H9 (cell line): Measurements from ENCODE around the gene SNX27. TPM values are rescaled to one million over a fixed set of nuclear protein-coding genes. Genes with fewer than 3 reads are reported as not detected.

Experiments used
- DNase-seq: peaks from one replicate; pipeline ENCODE4 v3.0.0-alpha.2; 2017
- H2AFZ ChIP-seq: one replicate; pipeline ENCODE4 v1.6.1; 2013; ENCODE audit warnings: mild to moderate bottlenecking, low read length, control low read depth, moderate library complexity
- H2AK5ac ChIP-seq: 2 replicates; pipeline ENCODE4 v1.6.1; 2013; ENCODE audit warnings: low read length, control low read depth, mixed read lengths; ENCODE audit not compliant: insufficient read length
- H2BK120ac ChIP-seq: one replicate; pipeline ENCODE4 v1.6.1; 2013; ENCODE audit warnings: low read depth, mild to moderate bottlenecking, low read length, control low read depth, inconsistent platforms; ENCODE audit not compliant: poor library complexity, severe bottlenecking
- H2BK12ac ChIP-seq: 2 replicates; pipeline ENCODE4 v1.6.1; 2013; ENCODE audit warnings: low read length, control low read depth, mixed read lengths, low read depth; ENCODE audit not compliant: insufficient read length
- H2BK15ac ChIP-seq: 2 replicates; pipeline ENCODE4 v1.6.1; 2013; ENCODE audit warnings: low read depth, low read length, control low read depth
- H2BK20ac ChIP-seq: one replicate; pipeline ENCODE4 v1.6.1; 2013; ENCODE audit warnings: low read depth, mild to moderate bottlenecking, low read length, control low read depth, inconsistent platforms; ENCODE audit not compliant: poor library complexity, severe bottlenecking
- H2BK5ac ChIP-seq: 2 replicates; pipeline ENCODE4 v1.6.1; 2013; ENCODE audit warnings: low read length, control low read depth, mixed read lengths; ENCODE audit not compliant: insufficient read length
- H3K14ac ChIP-seq: 2 replicates; pipeline ENCODE4 v1.6.1; 2013; ENCODE audit warnings: low read length, control low read depth; ENCODE audit not compliant: insufficient read depth
- H3K18ac ChIP-seq: 2 replicates; pipeline ENCODE4 v1.6.1; 2013; ENCODE audit warnings: low read depth, mild to moderate bottlenecking, mixed read lengths, low read length, control low read depth; ENCODE audit not compliant: insufficient read length
- H3K23ac ChIP-seq: 2 replicates; pipeline ENCODE4 v1.6.1; 2013; ENCODE audit warnings: low read length, control low read depth, mixed read lengths, low read depth; ENCODE audit not compliant: insufficient read length
- H3K23me2 ChIP-seq: 2 replicates; pipeline ENCODE4 v1.6.1; 2013; ENCODE audit warnings: low read depth, mild to moderate bottlenecking, mixed read lengths, low read length, control low read depth; ENCODE audit not compliant: insufficient read length, poor library complexity, severe bottlenecking
- H3K27ac ChIP-seq: 2 replicates; pipeline ENCODE4 v1.5.1; 2013; ENCODE audit warnings: low read length, control low read depth, mixed read lengths, low read depth; ENCODE audit not compliant: insufficient read length
- H3K27me3 ChIP-seq: 2 replicates; pipeline ENCODE4 v1.6.1; 2013; ENCODE audit warnings: low read length, control low read depth, inconsistent platforms; ENCODE audit not compliant: insufficient read depth
- H3K4ac ChIP-seq: 2 replicates; pipeline ENCODE4 v1.6.1; 2013; ENCODE audit warnings: low read depth, mild to moderate bottlenecking, control low read depth, inconsistent platforms, low read length, moderate library complexity
- H3K4me1 ChIP-seq: 2 replicates; pipeline ENCODE4 v1.6.1; 2013; ENCODE audit warnings: low read length, control low read depth, inconsistent platforms; ENCODE audit not compliant: insufficient read depth
- H3K4me2 ChIP-seq: 2 replicates; pipeline ENCODE4 v1.6.1; 2013; ENCODE audit warnings: low read length, control low read depth, mixed read lengths; ENCODE audit not compliant: insufficient read length, insufficient read depth
- H3K56ac ChIP-seq: 2 replicates; pipeline ENCODE4 v1.6.1; 2013; ENCODE audit warnings: low read depth, mild to moderate bottlenecking, mixed read lengths, low read length, control low read depth; ENCODE audit not compliant: insufficient read length
- H3K79me1 ChIP-seq: 2 replicates; pipeline ENCODE4 v1.6.1; 2013; ENCODE audit warnings: low read depth, mild to moderate bottlenecking, moderate library complexity, low read length, control low read depth, inconsistent platforms; ENCODE audit not compliant: insufficient read depth, poor library complexity, severe bottlenecking
- H3K79me2 ChIP-seq: 2 replicates; pipeline ENCODE4 v1.6.1; 2013; ENCODE audit warnings: low read length, control low read depth, inconsistent platforms; ENCODE audit not compliant: insufficient read depth
- H3K9ac ChIP-seq: 2 replicates; pipeline ENCODE4 v1.6.1; 2013; ENCODE audit warnings: low read length, control low read depth, mixed read lengths; ENCODE audit not compliant: insufficient read length; ENCODE audit errors: extremely low read depth
- H3K9me3 ChIP-seq: one replicate; pipeline ENCODE4 v1.6.1; 2013; ENCODE audit warnings: low read depth, low read length, inconsistent platforms; ENCODE audit not compliant: control insufficient read depth
- H3T11ph ChIP-seq: one replicate; pipeline ENCODE4 v1.6.1; 2013; ENCODE audit warnings: mild to moderate bottlenecking, low read length, control low read depth, inconsistent platforms
- H4K20me1 ChIP-seq: one replicate; pipeline ENCODE4 v1.6.1; 2013; ENCODE audit not compliant: control insufficient read depth, insufficient read length, insufficient read depth
- H4K5ac ChIP-seq: 2 replicates; pipeline ENCODE4 v1.6.1; 2013; ENCODE audit warnings: low read depth, mild to moderate bottlenecking, mixed read lengths, low read length, control low read depth; ENCODE audit not compliant: insufficient read length
- H4K8ac ChIP-seq: replicated peaks from 2 replicates; pipeline ENCODE4 v1.6.1; 2013; ENCODE audit warnings: low read length, control low read depth, mixed read lengths, low read depth; ENCODE audit not compliant: insufficient read length
- H4K91ac ChIP-seq: 2 replicates; pipeline ENCODE4 v1.6.1; 2013; ENCODE audit warnings: low read depth, mild to moderate bottlenecking, moderate library complexity, mixed read lengths, low read length, control low read depth; ENCODE audit not compliant: insufficient read length
- H3K27ac Mint-ChIP-seq, 3 experiments: 2 replicates in 2 of 3; 3 replicates in 1 of 3; pipeline ENCODE4 v1.8.0; 2020 to 2021; ENCODE audit warnings: mixed read lengths in 3 of 3, mild to moderate bottlenecking in 1 of 3, moderate library complexity in 1 of 3
- H3K27me3 Mint-ChIP-seq: 2 replicates; pipeline ENCODE4 v1.8.0; 2021; ENCODE audit warnings: low read depth, mild to moderate bottlenecking, moderate library complexity, mixed read lengths
- H3K36me3 Mint-ChIP-seq, 3 experiments: 2 replicates in 2 of 3; 3 replicates in 1 of 3; pipeline ENCODE4 v1.8.0; 2020 to 2021; ENCODE audit warnings: low read depth in 3 of 3, mixed read lengths in 3 of 3; ENCODE audit not compliant: insufficient read depth in 1 of 3
- H3K4me1 Mint-ChIP-seq, 2 experiments: 2 replicates each; pipeline ENCODE4 v1.8.0; 2020; ENCODE audit warnings: mixed read lengths in 2 of 2
- H3K4me3 Mint-ChIP-seq, 2 experiments: 2 replicates in 1 of 2; 3 replicates in 1 of 2; pipeline ENCODE4 v1.8.0; 2020 to 2021; ENCODE audit warnings: mild to moderate bottlenecking in 2 of 2, mixed read lengths in 2 of 2, moderate library complexity in 1 of 2
- H3K9me3 Mint-ChIP-seq, 2 experiments: 2 replicates in 1 of 2; 3 replicates in 1 of 2; pipeline ENCODE4 v1.8.0; 2020; ENCODE audit warnings: mild to moderate bottlenecking in 2 of 2, mixed read lengths in 2 of 2, moderate library complexity in 1 of 2
- WGBS: extraction: QIAGEN DNeasy Blood & Tissue Kit; methylation state at CpG from one replicate; pipeline ENCODE4 v1.1.7; 2013; ENCODE audit warnings: missing lambda C conversion rate, low lambda C conversion rate, mixed read lengths; ENCODE audit not compliant: insufficient read length; ENCODE audit errors: extremely low coverage; 5-methylcytosine and 5-hydroxymethylcytosine counted together
- total RNA-seq: library from RNA; stranded (reverse); gene quantifications from 2 replicates; pipeline ENCODE4 v1.2.1, GENCODE V29; 2021
- TF ChIP-seq, protein P1 (sequence below): fragments of 200-600 bp; sonication (generic); conservative IDR thresholded peaks from 3 replicates; pipeline ENCODE4 v1.8.0; 2021; ENCODE audit warnings: antibody characterized with exemption, mild to moderate bottlenecking

The SNX27 gene
- total RNA-seq, 1 experiment from 2014 or later: 48.9 TPM

DNA sequence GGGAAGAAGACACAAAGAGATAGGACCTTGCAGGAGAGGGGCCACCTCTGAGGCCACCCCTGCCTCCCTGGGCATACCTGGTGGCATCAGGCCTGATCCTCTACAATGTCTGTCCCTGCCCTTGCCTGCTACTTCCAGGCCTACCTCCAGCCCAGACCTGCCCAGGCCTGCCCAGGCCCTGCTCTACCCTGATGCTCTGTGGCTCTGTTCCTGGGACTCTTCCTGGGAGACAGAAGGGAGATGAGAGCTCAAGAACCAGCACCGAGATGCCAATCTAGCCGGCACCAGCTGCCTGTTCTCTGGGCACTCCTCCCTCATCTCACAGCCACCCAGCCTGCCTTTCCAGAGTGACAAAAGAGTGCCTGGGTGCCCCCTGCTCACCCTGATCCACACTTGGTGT, 102.0 kb downstream of the SNX27 start:
- no peak overlapping the region for H3K18ac ChIP-seq
- H2BK5ac ChIP-seq: no peak overlapping the region
- no peak overlapping the region for H3K56ac ChIP-seq
- Mint-ChIP-seq H3K27ac (peak overlapping the region in 1 of 3 experiments; percentile 51; a peak in 2 of 7 replicates), H3K4me1 (peaks cover 47 to 56% of the 10 kb centered on the region in 2 experiments), H3K4me3 (no peak overlapping the region), H3K27me3 (peaks cover 28% of the 10 kb centered on the region), H3K36me3 (no peaks in the 10 kb centered on the region), H3K9me3 (no peaks in the 10 kb centered on the region)
- peaks cover 10% of the 10 kb centered on the region; the same call in 1 of the 2 replicates for H3K27me3 ChIP-seq
- no peak overlapping the region for H2BK120ac ChIP-seq
- H2AK5ac ChIP-seq: no peak overlapping the region
- H3K4me1 ChIP-seq: 0 out of 2 replicates have a peak, but pooled peaks cover 4% of the 10 kb centered on the region
- H4K8ac ChIP-seq: no peak overlapping the region
- no peak overlapping the region for H3K14ac ChIP-seq
- H2BK12ac ChIP-seq: no peak overlapping the region
- H4K20me1 ChIP-seq: no peaks in the 10 kb centered on the region
- H3K27ac ChIP-seq: no peak overlapping the region
- H2BK15ac ChIP-seq: no peak overlapping the region
- H3K23me2 ChIP-seq: peaks cover 14% of the 10 kb centered on the region
- no peak for DNase-seq
- no peak overlapping the region for H4K5ac ChIP-seq
- no peak overlapping the region for H3K23ac ChIP-seq
- no peak overlapping the region for H2AFZ ChIP-seq
- no peaks in the 10 kb centered on the region for H3K79me1 ChIP-seq
- H2BK20ac ChIP-seq: no peak overlapping the region
- no peak overlapping the region for H3K4ac ChIP-seq
- no peak overlapping the region for H3K9ac ChIP-seq
- no peak overlapping the region for H3K4me2 ChIP-seq
- WGBS: no CpG with 5 or more reads among the region's 2 CpGs
- TF ChIP-seq, protein P1, sequence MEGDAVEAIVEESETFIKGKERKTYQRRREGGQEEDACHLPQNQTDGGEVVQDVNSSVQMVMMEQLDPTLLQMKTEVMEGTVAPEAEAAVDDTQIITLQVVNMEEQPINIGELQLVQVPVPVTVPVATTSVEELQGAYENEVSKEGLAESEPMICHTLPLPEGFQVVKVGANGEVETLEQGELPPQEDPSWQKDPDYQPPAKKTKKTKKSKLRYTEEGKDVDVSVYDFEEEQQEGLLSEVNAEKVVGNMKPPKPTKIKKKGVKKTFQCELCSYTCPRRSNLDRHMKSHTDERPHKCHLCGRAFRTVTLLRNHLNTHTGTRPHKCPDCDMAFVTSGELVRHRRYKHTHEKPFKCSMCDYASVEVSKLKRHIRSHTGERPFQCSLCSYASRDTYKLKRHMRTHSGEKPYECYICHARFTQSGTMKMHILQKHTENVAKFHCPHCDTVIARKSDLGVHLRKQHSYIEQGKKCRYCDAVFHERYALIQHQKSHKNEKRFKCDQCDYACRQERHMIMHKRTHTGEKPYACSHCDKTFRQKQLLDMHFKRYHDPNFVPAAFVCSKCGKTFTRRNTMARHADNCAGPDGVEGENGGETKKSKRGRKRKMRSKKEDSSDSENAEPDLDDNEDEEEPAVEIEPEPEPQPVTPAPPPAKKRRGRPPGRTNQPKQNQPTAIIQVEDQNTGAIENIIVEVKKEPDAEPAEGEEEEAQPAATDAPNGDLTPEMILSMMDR: no peak
- H3K79me2 ChIP-seq: no peaks in the 10 kb centered on the region
- no peak overlapping the region for H4K91ac ChIP-seq
- no peaks in the 10 kb centered on the region for H3K9me3 ChIP-seq
- H3T11ph ChIP-seq: no peak overlapping the region
